CD4-positive, alpha-beta T cell treated with Interleukin-21 for 1 hour (primary cell): Measurements from ENCODE around the gene KLK14.
A peak's percentile ranks its signal among the peaks of the same experiment; 100 is the strongest.

Experiments used
- DNase-seq: peaks from one replicate; pipeline ENCODE4 v3.0.0-alpha.2; 2020

Gene KLK14

GRCh38 chr19:51082611-51083010 lies at the start of gene KLK14:
TSS of gene KLK14 (minus strand) at chr19:51082887. CDS start at chr19:51082614, 273 bp downstream.
- no peak for DNase-seq

GRCh38 chr19:51131780-51132680 lies 49.3 kb upstream of the KLK14 start:
- peak; percentile 47 for DNase-seq

GRCh38 chr19:51129716-51130115 lies 47.0 kb upstream of the KLK14 start:
- no peak for DNase-seq

- DNase-seq = no peak
Observed at GRCh38 chr19:51128227-51128626, 45.5 kb upstream of the KLK14 start.

- DNase-seq = peak; percentile 11
Observed at GRCh38 chr19:51127755-51128154, 45.1 kb upstream of the KLK14 start.

GRCh38 chr19:51127032-51127431 lies 44.3 kb upstream of the KLK14 start:
- DNase-seq = no peak

- DNase-seq = no peak
Observed at GRCh38 chr19:51125421-51126075, 42.9 kb upstream of the KLK14 start.

GRCh38 chr19:51124729-51125128 lies 42.0 kb upstream of the KLK14 start, which contains the start of gene SIGLEC9:
TSS of gene SIGLEC9 (plus strand) at chr19:51124906. CDS start at chr19:51124975, 69 bp downstream.
- no peak for DNase-seq

GRCh38 chr19:51124216-51124615 lies 41.5 kb upstream of the KLK14 start:
- DNase-seq = no peak

GRCh38 chr19:51123802-51124201 lies 41.1 kb upstream of the KLK14 start:
- no peak for DNase-seq

GRCh38 chr19:51123381-51123800 lies 40.7 kb upstream of the KLK14 start:
- DNase-seq = peak; percentile 64

GRCh38 chr19:51122112-51122981 lies 39.7 kb upstream of the KLK14 start:
- DNase-seq = no peak

- DNase-seq = no peak
Observed at GRCh38 chr19:51121257-51121656, 38.6 kb upstream of the KLK14 start.

GRCh38 chr19:51120160-51120559 lies 37.5 kb upstream of the KLK14 start:
- DNase-seq = no peak

GRCh38 chr19:51119611-51120010 lies 36.9 kb upstream of the KLK14 start:
- DNase-seq = no peak

GRCh38 chr19:51119101-51119500 lies 36.4 kb upstream of the KLK14 start:
- DNase-seq = no peak

GRCh38 chr19:51116736-51117286 lies 34.1 kb upstream of the KLK14 start:
- peak; percentile 40 for DNase-seq

GRCh38 chr19:51114087-51114729 lies 31.5 kb upstream of the KLK14 start:
- peak; percentile 33 for DNase-seq

- DNase-seq = no peak
Observed at GRCh38 chr19:51111606-51112005, 28.9 kb upstream of the KLK14 start.

GRCh38 chr19:51110666-51110971 lies 27.9 kb upstream of the KLK14 start:
- DNase-seq = no peak

GRCh38 chr19:51108805-51109146 lies 26.1 kb upstream of the KLK14 start:
- DNase-seq = no peak

- DNase-seq = peak; percentile 99
Observed at GRCh38 chr19:51108066-51108804, 25.5 kb upstream of the KLK14 start, which contains the start of gene CTU1. TSS of gene CTU1 (minus strand) at chr19:51108409. CDS start at chr19:51104569, 3,840 bp downstream.
